Left renal pelvis (tissue), 4 donors: Measurements from ENCODE around the gene C3orf62. TPM values are rescaled to one million over a fixed set of nuclear protein-coding genes. Genes with fewer than 3 reads are reported as not detected.

Source experiments
- DNase-seq, 4 donors: peaks; one replicate each; pipeline ENCODE4 v3.0.0-alpha.2; 2013; ENCODE audit warnings: low read depth in 4 of 4, low spot score in 3 of 4
- polyA plus RNA-seq, 4 donors: library from polyadenylated mRNA; unstranded; fragments of 120-200 nt; gene quantifications; one replicate each; pipeline ENCODE4 v1.2.1, GENCODE V29; 2013; ENCODE audit not compliant: insufficient read length in 4 of 4

C3orf62 gene
- 10 to 100 TPM in 3 of 4 donors, 1 to 10 TPM in 1; 9.8 to 14.7 (median 10.5) TPM for polyA plus RNA-seq

DNA sequence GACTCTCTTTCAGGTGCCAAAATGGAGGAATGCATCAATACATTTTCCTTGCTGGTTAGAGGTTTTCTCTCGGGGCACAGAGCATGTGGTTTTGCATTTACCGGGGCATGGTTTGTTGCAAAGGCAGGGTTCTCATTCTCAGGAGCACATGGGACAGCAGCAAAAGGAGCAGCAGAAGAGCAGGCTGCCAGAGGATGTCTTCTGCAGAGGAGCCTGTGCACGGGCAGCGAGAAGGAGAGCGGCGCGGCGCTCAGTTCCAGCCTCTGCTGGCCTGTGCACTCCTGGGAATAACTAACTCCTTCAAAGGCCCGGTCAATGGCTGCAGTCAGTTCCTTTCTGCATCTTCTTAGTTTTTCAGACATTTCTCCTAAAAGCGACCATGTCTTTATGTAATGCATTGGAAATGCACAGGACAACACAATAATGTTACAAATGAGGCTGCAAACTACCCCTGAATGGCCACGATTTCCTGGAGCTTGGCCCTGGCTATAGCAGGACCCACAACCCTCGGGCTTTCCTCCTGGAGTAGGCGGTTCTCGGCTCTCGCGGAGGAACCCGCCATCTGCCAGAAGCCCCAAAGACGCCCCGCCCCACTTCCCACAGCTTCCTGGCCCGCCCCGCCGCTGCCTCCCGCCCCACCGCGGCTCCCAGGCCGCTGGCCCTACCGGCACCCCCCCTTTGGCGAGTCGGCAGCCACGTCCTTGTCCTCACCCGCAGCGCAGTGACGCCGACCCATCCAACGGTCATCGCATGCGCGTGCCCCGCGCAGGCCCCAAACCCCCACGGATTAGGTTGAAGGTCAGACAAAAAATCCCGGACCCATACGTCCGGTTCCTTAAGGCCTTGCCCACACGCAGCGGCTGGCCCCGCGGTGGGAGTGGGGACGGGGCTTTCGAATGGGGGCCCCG, at the start of gene C3orf62:
TSS of gene C3orf62 (minus strand) at position 758 of the 908 bp plus-strand sequence. CDS start at position 398, 360 bp downstream.
- DNase-seq: peak; percentile 60 to 71 (median 66)

DNA sequence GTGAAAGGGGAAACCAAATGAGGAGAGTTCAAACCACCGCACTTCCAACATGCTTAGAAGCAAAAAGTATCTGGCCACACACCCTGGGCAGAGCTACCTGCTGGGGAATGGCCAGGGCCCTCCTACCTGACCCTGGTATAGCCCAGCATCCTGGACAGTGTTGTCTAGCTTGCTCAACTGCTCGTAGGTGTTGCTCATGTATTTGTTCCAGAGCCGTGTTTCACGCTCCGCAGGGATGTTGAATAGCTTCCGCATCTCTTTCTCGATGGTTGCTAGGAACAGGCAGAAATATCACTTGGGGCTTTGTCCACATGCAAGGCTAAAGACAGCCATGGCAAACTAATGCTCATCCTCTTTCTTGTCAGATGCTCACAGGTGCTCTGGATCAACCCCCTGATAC, 47.7 kb upstream of the C3orf62 start:
- no peak for DNase-seq

DNA sequence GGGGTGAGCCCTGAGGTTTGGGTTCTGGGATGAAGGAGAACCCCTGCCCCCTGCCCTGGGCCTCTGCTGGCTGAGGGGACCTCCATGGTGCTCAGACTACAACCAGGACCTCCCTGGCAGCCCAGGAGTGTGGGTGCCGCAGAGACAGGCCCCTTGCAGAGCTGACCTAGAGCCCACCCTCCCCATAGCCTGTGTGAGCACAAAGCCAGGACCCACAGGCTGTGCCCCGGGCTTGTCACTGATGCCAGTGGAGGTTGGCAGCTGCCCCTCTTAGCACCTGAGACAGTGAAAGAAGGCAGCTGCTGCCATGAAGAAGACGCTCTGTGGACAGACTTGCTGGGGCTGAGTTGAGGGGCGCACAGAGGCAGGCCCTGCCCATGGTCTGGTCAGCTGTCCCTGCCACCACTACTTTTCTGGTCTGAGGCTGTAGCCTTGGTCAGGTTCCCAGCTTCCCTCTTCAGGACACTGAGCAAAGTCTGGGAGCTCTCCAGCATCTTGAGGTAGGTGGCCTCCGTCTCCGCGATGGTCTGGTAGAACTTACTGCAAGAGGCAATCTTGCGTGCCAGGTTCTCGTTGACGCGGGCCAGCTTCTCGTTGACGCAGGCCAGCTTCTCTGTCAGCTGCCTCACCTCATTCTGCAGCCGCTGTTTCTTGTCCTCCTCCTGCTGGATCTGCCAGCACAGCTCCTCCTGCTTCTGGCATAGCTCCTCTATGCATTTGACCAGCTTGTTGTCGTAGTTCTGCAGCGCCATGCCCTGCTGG, 39.8 kb upstream of the C3orf62 start:
- no peak for DNase-seq

DNA sequence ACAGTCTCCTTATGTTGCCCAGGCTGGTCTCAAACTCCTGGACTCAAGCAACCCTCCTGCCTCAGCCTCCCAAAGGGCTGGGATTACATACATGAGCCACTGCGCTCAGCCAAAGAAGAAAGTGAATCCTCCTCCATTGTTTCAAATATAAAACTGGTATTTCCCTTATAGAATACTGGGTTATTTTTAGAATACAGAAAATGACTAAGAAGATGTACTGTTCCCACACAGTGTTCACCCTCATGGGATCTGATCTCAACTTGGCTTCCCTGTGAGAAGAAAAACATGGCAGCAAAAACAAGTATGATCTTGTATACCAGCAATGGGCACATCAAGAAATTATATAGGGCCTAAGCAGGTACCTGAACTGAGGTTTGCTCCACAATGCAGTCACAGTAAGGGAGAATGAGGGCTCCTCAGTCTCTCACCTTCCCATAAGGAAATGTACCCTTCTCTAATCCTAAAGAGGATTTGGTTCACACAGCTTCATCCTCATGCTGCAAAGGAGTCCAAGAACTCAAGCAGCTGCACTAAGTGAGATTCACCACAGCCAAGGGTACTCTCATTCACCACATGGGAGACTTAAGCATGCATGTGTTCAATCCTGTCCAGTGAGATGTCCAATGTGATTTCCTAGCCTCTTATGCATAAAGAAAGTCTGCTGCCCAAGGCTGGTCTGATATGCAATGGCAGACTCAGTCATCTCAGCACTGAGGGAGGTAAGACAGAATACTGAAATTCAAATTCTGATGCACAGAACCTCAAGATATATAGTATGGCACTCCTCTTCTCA, 37.1 kb upstream of the C3orf62 start:
- no peak for DNase-seq

DNA sequence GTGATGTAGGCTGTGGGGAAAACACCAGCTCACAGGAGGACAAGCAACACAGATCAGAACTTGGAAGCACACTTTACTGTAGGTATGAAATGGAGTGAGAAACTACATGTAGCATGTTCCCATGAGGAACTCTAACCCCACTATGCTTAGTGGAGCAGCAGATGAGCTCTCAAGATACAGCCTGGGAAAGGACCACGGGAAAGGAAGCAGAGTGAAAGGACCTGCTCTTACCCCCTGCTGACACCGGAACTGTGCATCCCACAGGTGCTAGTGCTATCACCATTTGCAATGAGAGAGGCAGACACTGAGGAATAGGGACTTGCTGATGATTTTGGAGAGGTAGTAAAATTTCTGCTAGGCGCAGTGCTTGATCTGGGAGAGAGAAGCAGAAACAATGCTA, 34.3 kb upstream of the C3orf62 start:
- no peak for DNase-seq

DNA sequence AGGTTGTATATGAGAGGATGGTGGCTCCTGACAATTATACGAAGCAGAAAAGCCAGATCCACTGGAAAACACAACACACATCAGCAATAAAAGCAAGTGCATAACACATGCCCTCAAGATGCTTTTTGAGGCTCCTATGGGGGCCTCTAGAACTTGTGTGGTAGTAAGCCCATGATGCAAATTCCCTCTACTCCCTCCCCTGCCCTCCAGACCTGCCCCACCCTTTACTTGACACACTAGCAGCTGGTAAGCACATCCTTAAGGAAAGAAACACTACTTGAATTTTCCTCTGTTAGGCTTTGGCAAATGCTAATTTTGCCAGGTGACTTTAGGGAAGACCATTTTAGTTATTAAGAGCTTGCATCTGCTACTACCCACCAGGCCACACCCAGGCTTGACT, 33.6 kb upstream of the C3orf62 start:
- no peak for DNase-seq

DNA sequence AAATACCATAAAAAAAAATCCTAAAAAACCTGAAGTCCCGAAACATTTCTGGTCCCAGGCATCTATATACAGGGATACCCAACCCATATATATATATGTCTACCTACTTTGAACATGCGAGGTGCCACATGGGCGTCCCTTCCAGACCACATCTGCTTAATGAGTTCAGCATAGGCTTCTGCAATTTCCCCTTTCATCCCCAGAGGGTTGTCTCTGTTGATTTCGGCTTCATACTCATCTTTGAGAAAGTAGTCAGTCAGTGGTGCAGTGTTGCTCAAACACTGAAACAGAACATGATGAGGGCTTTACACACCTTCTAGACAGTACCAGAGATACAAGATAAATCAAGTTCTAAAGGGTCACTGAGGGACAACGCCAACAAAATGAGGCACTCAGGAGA, 28.6 kb upstream of the C3orf62 start:
- DNase-seq: no peak

DNA sequence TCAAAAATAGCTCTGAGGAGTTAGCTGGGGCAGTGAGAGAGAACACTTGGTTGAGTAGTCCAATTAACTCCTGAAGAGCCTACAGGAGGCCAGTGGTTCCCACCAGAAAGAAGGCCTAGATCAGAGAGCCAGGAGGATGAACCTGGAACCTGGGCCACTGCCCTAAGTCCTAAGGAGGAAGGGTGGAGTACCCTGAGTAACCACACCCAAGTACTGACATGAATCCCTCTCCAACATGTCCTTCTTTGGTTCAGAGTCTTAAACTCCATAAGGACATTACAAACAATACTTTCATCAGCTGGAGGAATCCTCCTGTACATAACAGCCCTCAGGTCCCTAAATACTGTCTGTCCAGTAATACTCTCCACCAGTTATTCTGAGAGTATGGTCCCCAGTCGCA, 25.6 kb upstream of the C3orf62 start:
- DNase-seq: no peak

DNA sequence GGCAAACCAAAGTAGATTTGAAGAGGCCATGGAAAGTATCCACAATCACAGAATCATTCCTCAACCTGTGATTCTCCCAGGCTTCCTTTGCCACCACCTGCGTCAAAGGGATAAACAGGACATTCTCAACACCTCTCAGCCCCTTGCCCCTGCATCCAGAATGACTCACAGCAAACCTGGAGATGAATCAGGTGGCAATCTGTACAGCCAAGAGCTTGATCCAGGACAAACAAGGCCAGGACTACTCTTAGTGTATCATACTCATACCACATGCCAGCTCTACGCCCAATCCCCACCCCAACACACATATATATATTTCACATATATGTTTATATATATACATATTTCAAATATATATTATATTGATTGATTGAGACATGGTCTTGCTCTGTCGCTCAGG, 23.6 kb upstream of the C3orf62 start:
- DNase-seq: no peak

DNA sequence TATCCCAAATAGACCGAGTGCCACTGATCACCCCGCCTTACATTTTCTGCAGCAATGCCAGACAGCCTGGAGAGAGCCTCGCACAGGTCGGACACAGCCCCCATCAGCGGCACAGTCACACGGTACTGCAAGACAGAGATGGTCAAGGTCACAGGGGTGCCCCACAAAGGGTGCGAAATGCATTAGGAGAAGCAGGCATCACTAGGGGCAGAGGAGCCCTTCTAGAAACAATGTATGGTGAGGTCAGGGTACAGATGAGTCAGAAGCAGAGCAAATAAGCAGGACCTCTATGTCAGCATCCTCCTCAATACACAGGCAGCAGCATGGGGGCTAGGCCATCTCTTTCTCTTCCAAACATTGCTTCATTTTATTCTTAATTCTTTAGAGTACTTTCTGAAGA, 21.5 kb upstream of the C3orf62 start:
- DNase-seq: no peak

DNA sequence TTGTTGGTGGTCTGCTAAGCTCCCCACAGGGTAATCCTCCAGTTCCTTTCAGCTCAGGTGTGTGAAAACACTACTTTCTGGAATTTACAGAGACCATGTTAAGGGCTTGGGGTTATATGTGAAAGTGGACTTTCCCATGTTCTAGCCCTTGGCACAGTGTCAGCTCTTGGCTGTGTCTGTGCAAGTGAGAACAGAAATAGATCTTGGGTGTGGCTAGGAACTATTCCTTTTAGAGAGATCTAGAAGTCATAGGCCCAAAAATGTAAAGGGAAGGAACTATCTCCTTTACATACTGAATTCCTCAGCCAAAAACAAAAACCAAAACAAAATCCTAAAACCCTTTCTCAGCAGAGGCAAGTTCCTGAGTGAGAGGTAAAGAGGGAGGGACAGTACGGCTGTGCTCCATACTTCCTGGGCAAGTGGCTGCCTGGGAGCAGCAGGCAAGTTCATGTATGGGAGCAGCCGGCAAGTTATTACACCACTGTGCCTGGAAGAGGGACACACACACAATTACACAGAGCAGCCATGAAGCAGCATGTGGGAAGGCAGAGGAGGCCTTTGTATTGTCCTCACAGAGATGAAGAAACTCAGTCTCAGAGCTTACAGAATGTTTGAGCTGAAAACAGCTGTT, 19.9 kb upstream of the C3orf62 start:
- no peak for DNase-seq

DNA sequence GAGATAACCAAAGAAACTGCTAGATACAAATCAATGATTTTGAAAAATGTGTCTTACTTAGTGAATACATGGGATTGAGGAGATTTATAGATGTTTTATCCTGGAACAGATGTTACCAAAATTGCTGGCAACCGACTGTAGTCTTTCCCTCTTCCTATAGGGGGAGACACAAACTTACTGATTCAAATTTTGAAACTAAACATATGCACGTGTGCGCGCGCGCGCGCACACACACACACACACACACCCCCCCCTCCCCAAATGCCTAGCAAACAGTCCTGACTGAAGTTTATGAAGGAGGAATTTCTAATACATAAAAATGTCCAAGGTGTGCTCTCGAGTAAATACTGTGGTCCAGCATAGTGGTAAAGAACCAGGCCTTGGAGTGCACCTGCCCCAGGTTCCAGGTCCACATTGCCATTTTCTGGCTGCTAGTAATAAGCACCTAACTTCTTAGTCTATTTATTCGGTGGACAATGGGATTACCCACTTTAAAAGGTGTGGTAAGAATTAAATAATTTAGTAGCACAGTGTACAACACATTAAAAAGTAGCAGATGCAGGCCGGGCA, 18.5 kb upstream of the C3orf62 start:
- peak in 1 of 4 donors; percentile 3 for DNase-seq

DNA sequence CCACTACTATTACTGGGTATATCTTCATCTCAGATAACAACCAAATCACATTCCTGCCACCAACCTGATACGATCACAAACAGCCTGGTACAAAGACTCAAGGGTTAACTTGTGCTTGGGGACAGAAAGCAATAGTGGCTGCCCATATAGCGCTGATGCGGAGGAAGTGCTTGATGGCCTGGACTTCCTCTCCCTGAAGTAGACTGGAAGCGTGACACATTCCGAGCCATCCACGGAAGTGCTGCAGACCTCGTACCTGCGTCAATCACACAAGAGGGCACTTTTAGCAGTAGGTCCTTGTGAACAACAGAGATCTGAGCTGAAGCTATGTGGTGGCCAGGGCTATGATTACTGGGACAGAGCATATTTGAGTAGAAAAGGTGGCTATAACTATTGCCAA, 17.3 kb upstream of the C3orf62 start:
- no peak for DNase-seq

DNA sequence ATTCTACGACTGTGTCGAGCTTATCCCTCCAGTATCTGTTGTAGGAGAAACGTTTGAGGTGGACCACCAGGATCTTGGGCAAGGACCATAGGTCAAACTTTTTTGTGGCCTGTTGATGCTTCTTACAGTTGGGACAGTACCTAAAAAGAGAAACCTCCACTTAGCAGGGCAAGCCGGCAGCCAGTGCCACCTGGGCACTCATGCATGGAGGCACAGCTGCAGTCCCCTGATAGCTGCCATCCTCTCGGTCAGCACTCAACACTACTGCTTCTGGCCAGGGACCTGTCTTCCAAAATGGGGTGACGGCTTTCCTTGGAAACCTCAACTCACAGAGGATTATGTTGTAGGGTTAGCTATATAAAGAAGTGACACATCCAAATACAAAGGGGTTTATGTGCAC, 7.0 kb upstream of the C3orf62 start:
- DNase-seq: no peak

DNA sequence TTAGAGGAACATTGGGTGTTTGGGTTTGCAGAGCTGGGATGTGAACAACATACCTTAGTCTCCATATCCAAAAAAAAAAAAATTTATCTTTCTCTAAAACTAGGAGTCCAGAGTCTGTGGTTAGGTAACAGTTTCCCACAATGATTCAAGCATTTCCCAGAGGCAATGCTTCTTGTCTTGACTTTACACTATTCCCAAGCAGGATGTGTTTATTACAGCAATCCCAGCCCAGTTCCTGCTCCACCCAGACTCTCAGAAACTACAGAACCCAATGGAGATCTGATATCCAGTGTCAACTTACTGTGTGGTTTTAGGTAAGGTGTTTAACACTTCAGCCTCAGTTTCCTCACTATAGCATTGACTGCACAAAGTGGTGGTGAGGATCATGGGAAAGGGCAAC, 2.3 kb upstream of the C3orf62 start:
- DNase-seq: no peak

DNA sequence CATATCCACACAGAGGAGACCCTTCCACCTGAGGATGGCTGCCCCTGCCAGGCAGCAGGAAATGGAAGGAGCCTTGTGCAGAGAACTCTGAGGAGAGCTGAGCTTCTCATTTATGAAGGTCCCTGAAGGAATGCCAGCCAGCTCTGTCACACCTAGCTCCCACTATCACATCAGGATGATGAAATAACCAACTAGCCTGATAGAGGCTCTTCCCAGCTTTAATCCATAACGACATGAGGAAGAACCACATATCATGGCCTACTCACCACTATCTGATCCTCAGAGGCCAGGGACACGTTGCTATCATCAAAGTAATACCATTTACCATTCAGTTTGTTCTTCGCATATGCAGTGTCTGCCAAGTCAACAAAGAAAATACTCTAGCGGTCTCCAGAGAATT, 1.5 kb upstream of the C3orf62 start:
- no peak for DNase-seq

DNA sequence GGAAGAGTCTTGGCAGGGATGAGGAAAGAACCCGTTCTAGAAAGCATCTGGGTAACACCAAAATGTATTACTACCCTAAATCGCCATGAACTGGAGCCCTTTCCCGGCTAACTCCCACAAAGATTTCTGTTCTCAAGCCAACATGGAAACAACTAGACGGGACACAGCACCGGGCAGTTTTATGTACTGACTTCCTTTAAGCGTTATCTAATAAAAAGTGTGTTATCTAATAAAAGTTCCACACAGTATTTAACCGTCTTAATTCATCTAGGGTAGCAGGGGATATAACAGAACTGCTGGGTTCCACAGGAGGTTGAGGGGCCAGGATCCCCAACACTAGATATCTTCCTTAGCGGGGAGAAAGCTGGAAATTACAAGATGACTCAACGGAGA, 347 bp upstream of the C3orf62 start:
- peak in 1 of 4 donors; percentile 33 for DNase-seq

DNA sequence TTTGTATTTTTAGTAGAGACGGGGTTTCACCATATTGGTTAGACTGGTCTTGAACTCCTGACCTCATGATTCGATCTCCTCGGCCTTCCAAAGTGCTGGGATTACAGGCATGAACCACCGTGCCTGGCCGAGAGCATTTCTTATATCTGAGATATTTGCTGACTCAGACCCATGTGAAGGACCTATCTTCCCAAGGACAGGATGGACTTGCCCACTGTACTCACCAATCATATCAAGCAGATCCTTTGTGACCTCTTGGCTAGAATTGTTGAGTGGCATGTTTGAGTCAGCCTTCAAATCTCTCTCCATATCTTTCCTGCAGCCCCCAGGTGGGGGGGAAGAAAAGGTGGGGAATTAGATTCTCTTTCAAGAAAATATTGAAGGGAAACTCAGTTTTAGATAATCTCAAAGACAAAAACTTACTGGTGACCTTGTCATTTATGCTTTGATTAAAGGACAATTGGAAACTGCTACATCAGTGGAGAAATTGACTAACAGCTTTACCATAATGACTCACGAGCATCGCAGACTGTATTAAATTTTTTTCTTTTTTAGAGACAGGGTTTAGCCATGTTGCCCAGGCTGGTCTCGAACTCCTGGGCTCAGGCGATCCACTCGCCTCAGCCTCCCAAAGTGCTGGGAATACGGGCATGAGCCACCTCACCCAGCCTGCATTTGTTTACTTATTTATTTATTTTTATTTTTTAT, 3.1 kb downstream of the C3orf62 start:
- DNase-seq: no peak

DNA sequence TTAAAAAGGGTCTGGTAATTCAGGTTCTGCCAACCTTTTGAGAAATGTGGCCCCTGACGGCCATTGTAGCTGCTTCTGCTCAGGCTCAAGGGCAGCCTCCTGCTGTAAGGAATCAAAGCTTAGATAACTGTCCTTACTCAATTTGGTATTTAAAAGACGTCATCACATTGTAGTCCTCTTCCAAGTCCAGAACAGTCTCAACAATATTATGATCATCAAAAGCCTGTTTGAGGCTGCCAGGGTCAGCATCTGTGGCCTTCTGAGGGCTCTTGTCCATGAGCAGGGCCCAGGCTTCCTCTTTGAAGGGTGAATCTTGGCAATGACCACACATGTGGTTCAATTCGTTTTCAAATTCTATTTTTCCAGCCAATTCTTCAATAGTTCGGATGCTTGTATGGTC, 6.0 kb downstream of the C3orf62 start:
- DNase-seq: no peak

DNA sequence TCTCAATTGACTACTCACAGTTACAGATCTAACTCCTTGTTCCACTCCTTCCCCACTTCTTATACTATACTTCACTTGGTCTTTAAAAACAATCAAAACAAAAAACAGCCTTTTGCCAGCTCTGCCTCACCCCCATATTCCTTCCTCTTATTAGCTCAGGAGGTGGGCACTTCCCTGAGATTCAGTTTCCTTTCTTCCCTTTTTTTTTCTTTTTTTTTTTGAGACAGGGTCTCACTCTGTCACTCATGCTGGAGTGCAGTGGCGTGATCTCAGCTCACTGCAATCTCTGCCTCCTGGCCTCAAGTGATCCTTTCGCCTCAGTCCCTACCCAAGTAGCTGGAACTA, 6.9 kb downstream of the C3orf62 start:
- DNase-seq: no peak
